NCI-H2171 (cell line): Measurements from ENCODE around the gene SSPN.

Source experiments
- DNase-seq: peaks from one replicate; lab custom pipeline; 2025; lab: John Stamatoyannopoulos, UW

Gene SSPN

DNA sequence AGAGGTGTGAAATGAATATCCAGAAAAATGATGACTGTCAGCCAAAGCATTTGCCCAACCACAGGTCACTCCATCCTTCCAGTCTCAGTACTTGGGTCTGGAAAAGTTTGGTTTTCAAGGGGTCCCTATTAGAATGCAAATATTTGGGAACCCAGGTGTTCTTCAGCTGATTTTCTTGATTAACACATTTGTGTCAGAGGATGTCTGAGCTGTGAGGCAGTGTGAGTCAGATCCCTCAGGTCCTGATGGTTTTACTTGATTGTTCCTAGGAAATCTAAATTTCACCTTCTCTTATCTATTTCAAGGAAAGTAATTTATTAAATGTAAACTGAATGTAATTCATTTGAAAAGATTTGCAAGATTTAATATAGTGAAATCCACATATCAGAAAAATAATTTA is 71.5 kb downstream of the SSPN start:
- no peak for DNase-seq

DNA sequence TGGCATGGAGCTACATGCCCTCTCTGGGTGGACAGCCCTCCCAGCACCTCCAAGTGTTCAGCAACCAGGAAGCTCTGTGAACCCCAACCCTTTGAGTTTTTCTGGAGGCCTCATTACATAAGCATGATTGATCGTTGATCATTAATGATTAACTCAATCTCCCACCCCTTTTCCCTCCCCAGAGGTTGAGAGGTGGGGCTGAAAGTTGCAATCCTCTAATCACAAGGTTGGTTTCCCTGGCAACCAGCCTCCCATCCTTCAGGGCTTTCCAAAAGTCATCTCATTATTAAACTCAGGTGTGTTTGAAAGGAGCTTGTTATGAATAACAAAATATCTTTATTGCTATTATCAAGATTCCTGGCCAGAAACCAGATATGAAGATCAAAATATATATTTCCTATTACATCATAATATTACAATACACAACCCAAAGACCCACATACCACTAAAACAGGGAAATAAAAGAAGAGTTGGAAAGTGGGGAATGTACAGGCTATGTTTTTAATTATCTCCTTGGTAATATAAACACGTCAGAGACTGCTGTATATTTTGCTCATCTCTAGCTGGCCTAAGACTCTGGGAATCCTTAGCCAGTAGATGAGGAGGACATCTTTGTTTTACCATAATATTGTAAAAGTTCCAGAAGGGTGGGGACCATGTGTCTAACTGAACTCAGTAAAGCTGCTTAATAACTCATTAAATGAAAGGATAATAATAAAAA is 73.6 kb downstream of the SSPN start:
- DNase-seq, result no peak

DNA sequence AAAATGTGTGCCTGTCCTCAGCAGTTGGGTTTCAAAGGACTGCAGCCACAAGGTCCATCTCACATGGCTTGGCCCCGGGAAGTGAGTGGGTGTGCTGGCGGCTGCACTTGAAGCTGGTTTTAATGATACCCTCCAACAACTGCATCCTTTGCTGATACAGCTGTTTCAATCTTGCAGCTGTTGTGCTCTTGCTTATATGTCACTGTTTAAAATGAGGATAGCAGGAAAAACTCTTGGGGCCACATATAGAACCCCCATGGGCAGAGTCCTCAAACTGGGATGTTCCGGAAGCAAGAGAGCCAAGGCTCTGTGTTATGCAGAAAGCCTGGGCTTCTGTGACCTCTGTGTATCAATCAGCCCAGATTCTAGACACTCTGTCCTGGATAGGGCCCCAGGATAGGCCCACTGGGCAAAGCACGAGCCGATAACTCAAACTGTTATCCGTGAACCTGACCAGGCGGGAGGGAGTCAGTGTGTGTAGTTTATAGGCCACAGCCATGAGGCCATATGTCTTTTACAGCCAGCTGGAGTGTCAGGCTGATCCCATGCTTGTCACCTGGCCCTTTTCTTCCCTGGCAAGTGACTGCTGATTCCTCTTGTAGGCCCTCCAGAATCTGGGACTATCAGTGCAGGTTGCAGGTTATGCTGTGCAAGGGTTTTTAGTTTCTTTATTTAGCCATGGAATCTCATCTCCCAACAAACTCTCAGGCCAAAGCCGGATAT is 74.3 kb downstream of the SSPN start:
- DNase-seq, result no peak

DNA sequence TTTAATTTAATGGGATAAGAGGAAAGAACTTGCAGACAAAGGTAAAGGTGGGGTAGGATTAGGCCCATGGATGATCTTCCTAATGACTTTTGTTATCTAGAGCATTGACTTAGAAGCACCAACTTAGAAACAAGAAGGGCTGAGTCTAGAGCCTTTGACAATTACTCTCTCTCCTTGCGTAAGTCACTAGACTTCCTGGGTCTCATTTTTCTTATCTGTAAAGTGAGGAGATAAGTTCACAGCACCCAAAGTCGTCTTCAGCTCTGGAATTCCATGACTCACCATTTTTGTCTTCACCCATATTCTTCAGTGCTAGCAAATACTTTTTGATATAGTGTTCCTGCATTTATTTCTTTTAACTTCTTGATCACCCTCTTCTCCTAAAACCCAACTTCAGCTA is 75.7 kb downstream of the SSPN start:
- no peak for DNase-seq

DNA sequence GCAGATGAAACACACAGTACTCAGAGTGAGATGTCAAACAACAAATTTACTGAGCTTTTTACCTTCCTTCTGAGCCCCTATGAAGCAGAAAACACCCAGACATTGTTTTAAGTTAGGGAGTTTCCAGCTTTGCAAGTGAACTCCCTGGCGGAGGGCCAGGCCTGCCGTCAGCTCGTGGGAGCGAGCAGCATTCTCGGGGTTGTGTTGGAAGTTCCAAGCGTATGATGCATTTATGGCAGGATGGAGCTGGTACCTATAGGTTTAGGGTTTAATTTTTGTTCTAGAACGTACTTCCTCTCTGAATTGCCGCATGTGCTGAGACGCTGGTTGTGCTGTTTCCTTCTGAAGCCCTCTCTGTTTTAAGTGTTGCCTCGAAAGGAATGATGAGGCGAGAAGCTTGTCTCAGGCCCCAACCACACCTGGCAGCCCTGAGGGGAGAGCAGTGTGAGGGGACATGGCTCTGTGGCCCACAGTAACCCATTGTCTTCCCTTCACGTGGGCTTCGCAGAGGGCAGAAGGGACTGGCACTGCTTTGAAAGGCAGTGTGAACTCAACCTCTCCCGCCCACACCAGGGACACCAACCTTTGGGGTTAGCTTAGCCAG is 76.6 kb downstream of the SSPN start:
- DNase-seq, result no peak

DNA sequence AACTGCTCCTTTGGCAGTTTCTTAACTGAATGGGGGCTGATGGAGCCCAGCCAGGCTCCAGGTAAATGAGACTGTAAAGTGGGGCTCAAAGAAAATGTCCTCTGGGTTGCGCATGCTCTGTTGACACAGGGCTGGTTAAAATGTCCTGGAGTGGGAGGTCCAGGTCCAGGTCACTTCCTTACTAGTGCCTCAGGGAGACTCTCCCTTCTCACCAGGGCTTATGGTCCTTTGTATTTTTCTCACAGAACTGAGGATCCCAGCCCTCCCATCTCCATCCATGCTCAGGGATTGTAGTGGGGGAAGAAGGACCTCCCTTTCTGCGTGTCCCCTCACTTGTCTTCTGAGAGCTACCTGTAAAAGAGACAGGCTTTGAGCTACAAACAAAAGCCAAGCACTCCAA is 77.5 kb downstream of the SSPN start:
- no peak for DNase-seq

DNA sequence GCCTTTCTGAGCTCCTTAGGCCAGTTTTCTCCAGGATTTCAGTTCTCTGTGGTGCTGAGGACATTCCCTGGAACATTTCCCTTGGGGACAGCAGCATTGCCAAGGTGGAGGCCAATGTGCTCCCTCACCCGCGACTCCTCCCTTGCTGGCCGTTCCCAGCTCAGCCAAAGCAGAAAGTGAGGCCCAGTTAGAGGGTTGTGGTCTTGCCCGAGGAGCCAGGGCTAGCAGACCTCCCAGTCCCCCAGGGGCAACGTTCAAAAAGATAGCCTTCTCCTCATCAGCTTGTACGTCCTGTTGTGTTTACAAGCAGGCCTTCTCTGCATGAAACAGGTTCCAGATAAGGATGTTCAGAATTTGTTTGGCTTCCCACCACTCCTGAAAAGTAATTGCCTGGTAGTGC is 78.4 kb downstream of the SSPN start:
- no peak for DNase-seq

DNA sequence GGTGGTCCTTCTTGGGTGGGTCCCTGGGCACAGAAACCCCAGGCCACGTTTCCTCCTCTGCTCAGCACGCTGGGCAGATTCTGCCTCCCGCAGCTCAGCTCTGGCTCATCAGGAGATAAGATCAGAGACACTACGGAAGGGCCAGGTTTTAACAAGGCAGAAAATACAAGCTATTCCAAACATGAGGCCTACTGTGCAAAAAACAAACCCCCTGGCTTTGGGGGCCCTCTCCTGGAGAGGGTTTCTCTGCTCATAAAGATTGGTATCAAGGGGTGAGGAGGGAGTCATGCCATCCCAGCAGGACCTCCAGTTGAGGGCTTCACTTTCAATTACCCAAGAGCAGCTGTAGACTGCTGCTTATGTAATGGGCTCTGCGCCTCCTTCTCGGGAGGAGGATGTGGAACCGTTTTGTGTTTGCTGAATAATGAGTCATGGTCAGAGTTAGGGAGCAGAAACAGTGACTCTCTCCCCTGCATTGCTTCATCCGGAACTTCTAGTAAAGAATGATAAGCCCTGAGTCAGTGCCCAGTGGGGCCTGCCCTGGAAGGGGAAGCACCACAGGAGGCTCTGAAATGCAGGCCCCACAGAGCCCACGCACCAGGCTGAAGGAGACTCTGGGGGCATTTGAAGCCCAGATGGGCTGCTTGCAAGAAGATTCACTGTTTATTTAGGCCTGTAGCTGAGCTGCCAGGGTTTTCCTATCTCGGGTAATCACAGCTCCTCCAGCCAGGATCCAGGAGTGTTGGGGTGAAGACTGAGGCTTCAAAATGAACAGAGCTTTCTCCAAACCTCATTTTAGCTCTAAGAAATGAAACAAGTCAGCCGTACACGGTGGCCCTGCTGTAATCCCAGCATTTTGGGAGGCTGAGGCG is 79.3 kb downstream of the SSPN start:
- DNase-seq, result no peak

DNA sequence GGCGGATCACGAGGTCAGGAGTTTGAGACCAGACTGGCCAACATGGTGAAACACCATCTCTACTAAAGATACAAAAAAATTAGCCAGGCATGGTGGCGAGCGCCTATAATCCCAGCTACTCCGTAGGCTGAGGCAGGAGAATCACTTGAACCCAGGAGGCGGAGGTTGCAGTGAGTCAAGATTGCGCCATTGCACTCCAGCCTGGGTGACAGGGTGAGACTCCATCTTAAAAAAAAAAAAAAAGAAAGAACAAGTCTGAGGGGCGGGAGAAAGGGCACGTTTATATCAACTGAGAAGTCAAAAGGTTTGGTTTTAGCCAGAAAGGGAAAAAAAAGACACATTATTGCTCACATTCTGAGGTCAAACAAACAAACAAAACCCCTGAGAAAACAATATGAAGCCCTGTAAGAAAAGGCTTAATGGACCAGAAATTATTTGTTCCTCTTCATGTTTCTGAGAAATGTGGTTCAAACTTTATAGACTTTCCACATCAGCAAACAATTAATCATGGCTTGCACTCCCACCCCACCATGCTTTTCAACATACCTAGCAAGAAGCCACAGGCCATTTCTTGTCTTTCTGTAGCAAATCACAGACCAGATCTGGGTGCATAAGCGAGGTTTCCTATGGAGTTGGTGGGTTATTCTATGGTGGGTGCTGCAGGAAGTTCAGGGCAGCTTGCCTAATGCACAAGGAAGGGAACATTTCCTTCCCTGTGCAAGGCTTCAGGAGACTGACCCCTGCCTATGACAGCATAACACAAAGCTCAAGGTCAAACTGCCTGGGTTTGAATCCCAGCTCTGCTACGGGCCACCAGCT is 80.1 kb downstream of the SSPN start:
- DNase-seq, result no peak

DNA sequence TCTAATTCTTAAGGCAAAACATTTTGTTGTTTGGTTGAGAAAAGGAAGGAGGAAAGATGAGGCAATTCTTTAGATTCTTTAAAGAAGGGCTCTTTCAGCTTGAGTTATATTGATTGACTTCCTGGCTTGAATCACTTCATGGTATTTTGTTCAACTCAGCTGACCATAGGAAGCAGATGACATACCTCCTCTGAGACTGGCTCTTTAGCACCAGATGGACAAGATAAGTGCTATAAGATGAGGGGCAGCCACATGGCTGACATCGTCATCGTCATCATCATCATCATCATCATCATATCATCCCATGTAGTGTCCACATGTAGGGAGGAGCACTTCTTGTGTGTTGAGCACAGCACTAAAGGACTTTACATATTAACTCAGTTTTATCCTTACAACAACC is 81.3 kb downstream of the SSPN start:
- no peak for DNase-seq

DNA sequence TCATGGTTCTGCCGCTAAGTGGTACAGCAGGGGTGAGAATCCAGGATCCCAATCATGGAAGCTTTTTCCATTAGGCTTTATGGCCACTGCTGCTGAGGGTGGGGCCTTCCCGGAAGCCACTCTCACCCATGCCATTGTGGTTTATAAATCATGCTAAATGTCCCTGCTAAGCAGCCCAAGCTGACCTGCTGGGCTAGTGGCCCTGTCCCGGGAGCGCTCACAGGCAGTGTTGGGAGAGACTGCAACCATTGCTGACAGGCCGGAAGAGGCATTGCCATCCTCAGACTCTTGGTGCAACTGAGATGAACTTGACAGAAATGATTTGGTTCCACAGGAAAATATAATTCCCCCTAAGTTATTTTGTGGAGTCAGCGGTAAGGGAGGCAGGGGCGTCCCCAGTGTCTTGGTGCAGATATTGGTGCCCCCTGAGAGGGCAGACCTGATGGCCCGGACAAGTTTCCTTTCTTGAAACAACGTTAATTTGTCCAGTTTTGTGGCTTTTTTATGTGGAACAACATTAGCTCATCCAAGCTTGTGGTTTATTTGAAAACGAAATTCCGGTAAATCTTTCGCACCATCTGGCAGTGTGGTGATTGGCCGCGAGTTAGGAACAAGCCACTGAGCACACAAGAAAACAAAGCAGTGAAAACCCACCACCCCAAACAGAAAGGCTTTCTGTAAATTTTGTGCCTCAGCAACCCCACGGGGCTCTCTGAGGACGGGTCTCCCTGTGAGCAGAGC is 82.3 kb downstream of the SSPN start:
- DNase-seq, result no peak

DNA sequence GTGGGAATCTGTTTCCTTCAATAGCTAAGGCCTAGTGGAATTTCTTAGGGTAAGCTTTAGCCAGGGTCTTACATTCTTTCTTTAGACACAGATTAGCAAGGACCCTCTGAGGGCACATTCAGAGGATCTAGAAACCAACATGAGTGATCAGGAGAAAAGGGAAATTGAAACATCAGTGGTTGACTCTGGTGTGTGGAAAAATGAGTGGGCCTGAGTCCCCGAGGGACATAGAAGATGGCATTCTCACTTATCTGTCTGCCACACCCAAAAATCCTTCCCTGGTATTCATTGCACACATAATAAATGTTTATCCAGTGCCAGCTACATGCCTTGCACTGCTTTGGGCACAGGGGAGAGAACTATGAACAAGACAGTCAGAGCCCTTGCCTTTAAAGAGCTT is 82.9 kb downstream of the SSPN start:
- no peak for DNase-seq

DNA sequence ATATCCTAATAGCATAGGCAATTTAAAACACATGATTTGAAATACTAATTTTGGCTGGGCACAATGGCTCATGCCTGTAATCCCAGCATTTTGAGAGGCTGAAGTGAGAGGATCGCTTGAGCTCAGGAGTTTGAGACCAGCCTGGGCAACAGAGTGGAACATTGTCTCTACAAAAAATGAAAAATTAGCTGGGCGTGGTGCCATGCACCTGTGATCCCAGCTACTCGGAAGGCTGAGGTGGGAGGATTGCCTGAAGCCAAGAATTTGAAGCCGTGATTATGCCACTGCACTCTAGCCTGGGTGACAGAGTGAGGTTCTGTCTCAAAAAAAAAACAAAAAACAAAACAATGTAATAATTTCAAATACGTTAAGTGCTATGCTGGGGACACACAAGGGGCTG is 83.3 kb downstream of the SSPN start:
- DNase-seq, result no peak

DNA sequence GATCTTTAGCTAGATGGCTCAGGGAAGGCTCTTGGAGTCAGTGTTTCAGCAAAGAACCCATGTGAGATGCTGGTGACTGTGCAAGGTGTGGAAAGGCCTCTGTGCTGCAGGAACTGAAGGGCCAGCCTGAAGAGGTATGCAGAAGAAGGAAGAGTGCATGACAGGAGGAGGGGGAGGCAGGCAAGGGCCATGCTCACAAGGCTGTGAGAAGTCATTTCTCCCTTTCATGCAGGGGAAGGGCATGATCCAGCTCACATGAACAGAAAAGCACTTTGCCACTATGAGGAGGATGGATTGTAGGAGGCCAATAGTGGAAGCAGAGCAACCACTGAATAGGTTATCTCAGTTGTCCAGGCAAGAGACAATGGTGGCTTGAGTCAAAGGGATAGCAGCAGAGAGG is 83.7 kb downstream of the SSPN start:
- no peak for DNase-seq

DNA sequence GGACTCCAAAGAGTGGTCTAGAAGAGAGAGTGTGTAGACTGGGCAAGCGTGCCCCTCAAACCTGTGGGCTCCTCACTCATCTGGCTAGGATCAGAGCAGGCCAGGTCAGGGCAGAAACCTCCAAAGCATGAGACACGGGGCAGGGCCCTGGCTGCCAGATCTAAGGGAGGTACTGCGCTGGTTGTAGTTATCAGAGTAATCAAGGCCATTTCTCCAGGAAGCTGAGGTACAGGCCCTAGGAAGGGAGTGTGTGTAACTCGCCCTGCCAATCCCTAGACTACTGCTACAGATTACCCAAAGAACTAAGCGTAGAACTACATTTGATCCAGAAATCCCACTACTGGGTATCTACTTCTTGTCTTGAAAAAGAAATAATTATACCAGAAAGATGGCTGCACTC is 84.5 kb downstream of the SSPN start:
- DNase-seq, result no peak

DNA sequence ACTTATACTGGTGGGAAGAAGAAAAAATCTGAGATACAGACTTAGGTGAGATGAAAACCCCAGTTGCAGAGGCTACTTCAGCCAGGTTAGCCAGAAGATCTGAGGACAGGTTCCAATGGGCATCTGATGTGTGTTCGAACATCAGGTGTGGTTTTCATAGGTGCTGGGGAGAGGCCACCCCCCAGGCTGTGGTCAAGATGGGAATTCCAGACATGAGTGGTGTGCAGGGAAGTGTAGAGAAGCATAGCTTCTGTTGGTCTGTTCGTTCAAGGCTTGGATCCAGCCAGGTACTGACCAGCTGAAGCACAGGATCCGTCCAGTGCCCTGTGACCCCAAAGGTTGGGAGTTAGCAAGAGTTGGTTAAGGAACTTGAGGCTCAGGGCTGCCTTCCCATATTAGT is 85.5 kb downstream of the SSPN start:
- no peak for DNase-seq

DNA sequence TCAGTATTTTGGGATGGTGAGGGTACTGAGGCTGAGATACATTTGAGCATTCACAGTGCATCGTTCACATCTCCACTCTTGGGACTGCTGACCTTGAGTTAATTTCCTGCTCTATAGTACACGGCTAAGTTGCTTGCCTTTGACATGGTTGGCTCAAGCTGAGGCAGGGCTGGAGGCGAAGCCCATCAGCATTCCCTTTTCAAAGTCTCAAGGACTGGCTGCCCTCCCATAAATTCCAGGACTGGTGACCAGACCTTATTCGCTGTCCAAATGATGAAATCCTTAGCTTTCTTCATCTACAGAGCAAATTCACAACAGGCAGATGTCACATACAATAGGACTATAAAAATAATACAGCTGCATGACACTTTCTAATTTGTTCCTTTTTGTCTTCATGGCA is 85.9 kb downstream of the SSPN start:
- no peak for DNase-seq

DNA sequence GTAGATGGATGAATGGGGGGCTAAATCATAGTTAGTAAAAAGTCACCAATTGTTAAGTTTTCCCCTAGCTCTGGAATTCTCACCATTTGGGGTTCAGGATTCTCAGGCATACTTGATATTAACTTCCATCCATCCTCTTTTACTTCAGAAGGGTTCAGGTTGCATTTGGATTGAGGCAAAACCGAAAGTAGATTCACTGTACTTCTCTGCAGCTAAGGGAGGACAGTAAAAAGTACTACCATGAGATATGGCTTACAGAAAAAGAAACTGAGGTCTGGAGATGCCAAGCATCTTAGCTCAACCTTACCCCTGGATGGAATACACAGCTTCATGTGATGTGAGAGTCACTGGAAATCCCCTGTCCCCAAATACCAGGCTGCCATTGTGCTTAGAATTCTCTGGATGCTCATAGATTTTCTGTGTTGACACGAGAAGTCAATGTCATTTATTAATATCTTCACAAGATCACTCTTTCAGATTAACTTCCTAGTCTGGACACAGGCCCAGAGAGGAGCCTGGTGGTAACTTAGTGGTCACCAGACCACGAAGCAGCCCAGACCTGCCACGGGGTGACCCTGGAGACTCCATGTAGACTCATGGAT is 87.1 kb downstream of the SSPN start:
- no peak for DNase-seq

DNA sequence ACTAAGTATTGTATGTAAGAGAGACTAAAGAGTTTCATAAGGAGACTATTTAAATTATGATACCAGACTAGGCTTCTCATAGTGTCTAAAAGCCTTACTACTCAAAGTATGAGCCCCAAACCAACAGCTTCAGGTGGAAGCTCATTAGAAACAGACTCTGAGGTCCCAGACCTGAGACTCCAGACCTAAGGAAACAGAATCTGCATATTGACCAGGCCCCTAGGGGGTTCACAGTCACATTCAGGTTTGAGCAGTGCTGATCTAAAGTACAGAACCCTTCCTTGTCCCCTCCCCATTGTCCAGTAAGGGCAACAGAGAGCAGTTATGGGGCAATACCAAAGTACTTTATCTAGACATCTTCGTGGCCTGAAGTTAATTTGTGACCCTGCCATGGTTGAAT is 87.7 kb downstream of the SSPN start:
- no peak for DNase-seq

DNA sequence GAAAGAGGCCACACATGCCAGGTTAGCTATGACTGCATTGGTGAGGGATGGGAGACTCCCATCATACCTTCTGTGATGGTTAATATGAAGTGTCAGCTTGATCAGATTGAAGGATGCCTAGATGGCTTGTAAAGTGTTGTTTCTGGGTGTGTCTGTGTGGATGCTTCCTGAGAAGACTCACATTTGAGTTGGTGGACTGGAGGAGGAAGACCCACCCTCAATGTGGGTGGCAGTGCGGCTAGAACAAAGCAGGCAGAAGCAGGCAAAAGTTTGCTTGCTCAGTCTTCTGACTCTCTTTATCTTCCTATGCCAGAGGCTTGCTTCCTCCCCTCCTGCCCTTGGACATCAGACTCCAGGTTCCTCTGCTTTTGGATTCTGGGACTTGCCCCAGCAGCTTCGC is 88.2 kb downstream of the SSPN start:
- no peak for DNase-seq

DNA sequence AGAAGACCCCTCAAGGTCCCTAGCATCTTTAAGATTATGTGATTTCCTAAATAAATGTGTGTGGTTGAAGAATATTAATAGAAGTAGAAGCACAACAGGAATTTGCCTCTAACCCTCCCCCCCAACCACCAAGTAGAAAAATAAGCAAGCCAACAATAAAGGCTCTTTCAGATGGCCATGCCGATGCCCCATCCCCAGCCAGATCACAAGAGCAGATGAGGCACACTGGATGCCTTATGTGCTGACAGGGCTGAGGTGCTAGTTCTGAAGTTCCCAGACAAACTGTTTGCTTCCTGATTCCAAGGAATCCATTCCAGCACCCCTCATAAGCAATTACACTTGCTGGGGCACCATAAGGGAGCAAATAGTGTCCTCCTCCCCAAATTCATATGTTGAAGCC is 90.0 kb downstream of the SSPN start:
- DNase-seq, result no peak
